OCI-LY7 (cell line): ENCODE results near the gene NCAM1. TPM values are rescaled to one million over a fixed set of nuclear protein-coding genes. Genes with fewer than 3 reads are reported as not detected.

Experiments
- BruUV-seq: library from RNA; stranded (reverse); fragments of 400-500 nt; replicated peaks from 2 replicates; lab custom pipeline; 2021; lab: Mats Ljungman, UMichigan
- CTCF ChIA-PET: fragments of 300-600 bp; sonication (Branson Sonifier 250); formaldehyde crosslinking; loops from one replicate; lab custom pipeline; 2022; ENCODE audit warnings: antibody characterized with exemption; ENCODE audit not compliant: unreplicated experiment; lab: Charles Lee
- POLR2A ChIA-PET: fragments of 300-600 bp; sonication (Branson Sonifier 250); formaldehyde crosslinking; loops from one replicate; lab custom pipeline; 2022; ENCODE audit warnings: antibody characterized with exemption; lab: Charles Lee
- DNase-seq: peaks from one replicate; pipeline ENCODE4 v3.0.0-alpha.2; 2015; ENCODE audit warnings: low spot score
- H2AFZ ChIP-seq: fragments of 200-600 bp; sonication (generic), shearing (Covaris generic); 2 replicates; pipeline ENCODE4 v1.6.1; 2014; ENCODE audit warnings: mild to moderate bottlenecking, antibody characterized with exemption, low read length, moderate library complexity
- H3K27ac ChIP-seq: fragments of 200-600 bp; sonication (generic); 2 replicates; pipeline ENCODE4 v1.5.1; 2014; ENCODE audit warnings: mixed run types, low read depth, mild to moderate bottlenecking, moderate library complexity, low read length, inconsistent platforms; ENCODE audit not compliant: poor library complexity, severe bottlenecking
- H3K36me3 ChIP-seq: fragments of 200-600 bp; sonication (generic); 2 replicates; pipeline ENCODE4 v1.6.1; 2014; ENCODE audit warnings: mild to moderate bottlenecking, antibody characterized with exemption, low read length, moderate library complexity, mixed read lengths; ENCODE audit not compliant: insufficient read depth
- H3K4me1 ChIP-seq: fragments of 200-600 bp; sonication (generic); 2 replicates; pipeline ENCODE4 v1.5.1; 2014; ENCODE audit warnings: mild to moderate bottlenecking, low read length; ENCODE audit not compliant: insufficient read depth, poor library complexity, severe bottlenecking
- H3K4me2 ChIP-seq: fragments of 200-600 bp; sonication (generic); 2 replicates; pipeline ENCODE4 v1.6.1; 2014; ENCODE audit warnings: mild to moderate bottlenecking, low read length
- H3K4me3 ChIP-seq: fragments of 200-600 bp; sonication (generic); 2 replicates; pipeline ENCODE4 v1.5.1; 2014; ENCODE audit warnings: mild to moderate bottlenecking, low read depth, low read length; ENCODE audit not compliant: poor library complexity, severe bottlenecking
- H3K79me2 ChIP-seq: fragments of 200-600 bp; sonication (generic); 2 replicates; pipeline ENCODE4 v1.6.1; 2016; ENCODE audit warnings: low read depth, mild to moderate bottlenecking, low read length, moderate library complexity, mixed read lengths; ENCODE audit not compliant: insufficient read depth
- H3K9me2 ChIP-seq: fragments of 200-600 bp; sonication (generic); 2 replicates; pipeline ENCODE4 v1.6.1; 2016; ENCODE audit warnings: mild to moderate bottlenecking, low read length, mixed read lengths; ENCODE audit not compliant: insufficient read depth
- H3K9me3 ChIP-seq: fragments of 200-600 bp; sonication (generic); 2 replicates; pipeline ENCODE4 v1.6.1; 2014; ENCODE audit warnings: mild to moderate bottlenecking, mixed run types, low read length, mixed read lengths
- H4K20me1 ChIP-seq: fragments of 200-600 bp; sonication (generic); 2 replicates; pipeline ENCODE4 v1.6.1; 2014; ENCODE audit warnings: mild to moderate bottlenecking, antibody characterized with exemption, low read length, moderate library complexity, mixed read lengths; ENCODE audit not compliant: insufficient read depth
- EZH2phosphoT487 ChIP-seq: fragments of 200-600 bp; sonication (generic); IDR thresholded peaks from 2 replicates; pipeline ENCODE4 v1.6.1; 2018; ENCODE audit warnings: low read depth, borderline replicate concordance, mild to moderate bottlenecking, mixed run types, antibody characterized with exemption, low read length, moderate library complexity, mixed read lengths
- intact Hi-C: fragments of 100-400 bp; cut with micrococcal nuclease; formaldehyde crosslinking; loops from one replicate; pipeline ENCODE4 v1.10.0; 2022; ENCODE audit not compliant: unreplicated experiment
- total RNA-seq, 2 experiments: library from RNA; depleted of rRNA in 1 of 2; stranded (reverse); fragments of >200 nt in 1 of 2; shearing (Covaris generic) in 1 of 2; gene quantifications; 2 replicates each; pipeline ENCODE4 v1.2.3, GENCODE V29; 2014 to 2022
- TF ChIP-seq, protein P1 (sequence below): fragments of 200-600 bp; sonication (generic); conservative IDR thresholded peaks from 2 replicates; pipeline ENCODE4 v1.5.1; 2014; ENCODE audit warnings: mild to moderate bottlenecking, antibody characterized with exemption, low read length, moderate library complexity, mixed read lengths

NCAM1 gene
- total RNA-seq, 2 experiments from 2014 or later = not detected

DNA sequence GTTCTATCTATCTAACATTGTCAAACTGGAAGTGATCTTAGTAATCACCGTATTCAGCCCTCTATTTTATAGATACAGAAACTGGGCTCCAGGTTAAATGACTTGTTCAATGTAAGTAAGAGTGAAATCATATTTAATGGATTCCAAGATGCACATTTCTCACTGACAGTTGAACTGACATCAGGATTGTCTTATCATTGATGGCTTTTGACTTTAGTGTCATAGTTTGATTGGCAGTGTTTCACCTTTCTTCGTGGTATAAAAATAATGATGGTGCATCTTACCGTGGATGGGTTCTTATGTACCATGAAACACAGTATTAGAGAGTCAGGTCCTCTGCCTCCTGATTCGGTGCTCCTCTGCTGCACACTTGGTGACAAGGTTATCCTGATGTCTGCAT, 123.1 kb downstream of the NCAM1 start:
- DNase-seq = no peak
- H3K4me1 ChIP-seq = no peaks in the 10 kb centered on the region
- no peak overlapping the region for H3K4me3 ChIP-seq
- no peaks in the 10 kb centered on the region for H3K36me3 ChIP-seq
- no peaks in the 10 kb centered on the region for H3K79me2 ChIP-seq
- H3K9me2 ChIP-seq = no peaks in the 10 kb centered on the region
- no peak overlapping the region for H3K4me2 ChIP-seq
- TF ChIP-seq, protein P1, sequence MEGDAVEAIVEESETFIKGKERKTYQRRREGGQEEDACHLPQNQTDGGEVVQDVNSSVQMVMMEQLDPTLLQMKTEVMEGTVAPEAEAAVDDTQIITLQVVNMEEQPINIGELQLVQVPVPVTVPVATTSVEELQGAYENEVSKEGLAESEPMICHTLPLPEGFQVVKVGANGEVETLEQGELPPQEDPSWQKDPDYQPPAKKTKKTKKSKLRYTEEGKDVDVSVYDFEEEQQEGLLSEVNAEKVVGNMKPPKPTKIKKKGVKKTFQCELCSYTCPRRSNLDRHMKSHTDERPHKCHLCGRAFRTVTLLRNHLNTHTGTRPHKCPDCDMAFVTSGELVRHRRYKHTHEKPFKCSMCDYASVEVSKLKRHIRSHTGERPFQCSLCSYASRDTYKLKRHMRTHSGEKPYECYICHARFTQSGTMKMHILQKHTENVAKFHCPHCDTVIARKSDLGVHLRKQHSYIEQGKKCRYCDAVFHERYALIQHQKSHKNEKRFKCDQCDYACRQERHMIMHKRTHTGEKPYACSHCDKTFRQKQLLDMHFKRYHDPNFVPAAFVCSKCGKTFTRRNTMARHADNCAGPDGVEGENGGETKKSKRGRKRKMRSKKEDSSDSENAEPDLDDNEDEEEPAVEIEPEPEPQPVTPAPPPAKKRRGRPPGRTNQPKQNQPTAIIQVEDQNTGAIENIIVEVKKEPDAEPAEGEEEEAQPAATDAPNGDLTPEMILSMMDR = no peak
- no peak for TF ChIP-seq EZH2phosphoT487
- ChIA-PET POLR2A (no interaction called here), CTCF (no interaction called here)
- intact Hi-C loops = no loop called here
- H4K20me1 ChIP-seq = no peaks in the 10 kb centered on the region
- BruUV-seq = no TSS peak
- no peak overlapping the region for H3K27ac ChIP-seq
- H3K9me3 ChIP-seq = no peaks in the 10 kb centered on the region
- H2AFZ ChIP-seq = no peak overlapping the region

- ChIA-PET CTCF (no interaction called here), POLR2A (interaction anchor here (0.7 kb wide), 1 partner anchor 476 kb away, joined by 3 read pairs; no protein-coding TSS in a partner anchor)
- TF ChIP-seq, protein P1 = no peak
- no peak for TF ChIP-seq EZH2phosphoT487
- no peaks in the 10 kb centered on the region for H3K79me2 ChIP-seq
- no peak overlapping the region for H2AFZ ChIP-seq
- BruUV-seq = no TSS peak
- H4K20me1 ChIP-seq = no peaks in the 10 kb centered on the region
- H3K4me2 ChIP-seq = no peak overlapping the region
- intact Hi-C loops = no loop called here
- H3K9me2 ChIP-seq = no peaks in the 10 kb centered on the region
- H3K4me1 ChIP-seq = no peaks in the 10 kb centered on the region
- no peaks in the 10 kb centered on the region for H3K9me3 ChIP-seq
- H3K4me3 ChIP-seq = no peak overlapping the region
- no peak overlapping the region for H3K27ac ChIP-seq
- H3K36me3 ChIP-seq = no peaks in the 10 kb centered on the region
- DNase-seq = no peak
Measured at GRCh38 chr11:113085446-113085845, 124.2 kb downstream of the NCAM1 start.

DNA sequence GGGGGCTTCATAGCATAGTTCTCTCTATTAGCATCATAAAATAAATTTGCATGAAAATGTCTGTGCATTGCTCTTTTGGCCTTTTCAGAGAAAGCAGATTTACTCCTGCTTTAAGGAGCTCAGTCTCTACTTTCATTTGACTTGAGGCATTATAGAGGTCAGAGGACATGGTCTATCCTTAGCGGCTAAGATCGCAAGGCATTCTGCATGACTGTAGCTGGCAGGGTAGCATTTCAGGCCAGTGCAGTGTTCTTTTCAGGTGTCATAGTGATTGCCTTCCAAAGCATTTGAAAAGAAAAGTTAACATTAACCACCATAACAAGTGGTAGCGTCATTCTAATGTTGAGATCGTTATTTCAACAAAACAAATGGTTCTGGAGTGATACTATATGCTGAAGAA, 126.5 kb downstream of the NCAM1 start:
- no peaks in the 10 kb centered on the region for H3K9me2 ChIP-seq
- TF ChIP-seq, protein P1 = no peak
- no peak for TF ChIP-seq EZH2phosphoT487
- no TSS peak for BruUV-seq
- DNase-seq = no peak
- no peaks in the 10 kb centered on the region for H3K36me3 ChIP-seq
- no peak overlapping the region for H2AFZ ChIP-seq
- H3K9me3 ChIP-seq = no peaks in the 10 kb centered on the region
- no peak overlapping the region for H3K4me2 ChIP-seq
- intact Hi-C loops = no loop called here
- ChIA-PET POLR2A (no interaction called here), CTCF (no interaction called here)
- no peaks in the 10 kb centered on the region for H4K20me1 ChIP-seq
- H3K4me1 ChIP-seq = no peaks in the 10 kb centered on the region
- no peaks in the 10 kb centered on the region for H3K79me2 ChIP-seq
- no peak overlapping the region for H3K27ac ChIP-seq
- no peak overlapping the region for H3K4me3 ChIP-seq
